HepG2 (cell line): ENCODE data around the gene CAVIN3. TPM values are rescaled to one million over a fixed set of nuclear protein-coding genes. Genes with fewer than 3 reads are reported as not detected.

Experiments used
- ATAC-seq: fragments of 200-7000 bp; cut with Tn5 transposase; 3 replicates; pipeline ENCODE4 v1.9.1; 2020; ENCODE audit warnings: mild to moderate bottlenecking, moderate library complexity
- BruUV-seq: library from RNA; stranded (reverse); fragments of 400-500 nt; replicated peaks from 2 replicates; lab custom pipeline; 2021; lab: Mats Ljungman, UMichigan
- CTCF ChIA-PET: fragments of 300-600 bp; formaldehyde crosslinking; extraction: SDS; loops from one replicate; lab custom pipeline; 2021; ENCODE audit warnings: low total read pairs, inconsistent platforms, low intra/inter-chr PET ratio; lab: Yijun Ruan, JAX
- POLR2A ChIA-PET: fragments of 350-600 bp; sonication (Branson Sonifier 250); formaldehyde crosslinking; loops from one replicate; lab custom pipeline; 2020; ENCODE audit warnings: antibody characterized with exemption, inconsistent platforms; lab: Yijun Ruan, JAX
- DNase-seq: peaks from one replicate; pipeline ENCODE4 v3.0.0-alpha.2; 2015; ENCODE audit warnings: low spot score
- FAIRE-seq: peaks from 3 replicates; lab custom pipeline; 2011; peaks lifted over from hg19 to GRCh38; lab: Jason Lieb, UNC
- H2AFZ ChIP-seq: one replicate; pipeline ENCODE4 v1.6.1; 2011; ENCODE audit warnings: low read length, inconsistent platforms
- H3K27ac ChIP-seq: fragments of 300-600 bp; 3 replicates; pipeline ENCODE4 v1.8.0; 2011; ENCODE audit warnings: mixed run types, mild to moderate bottlenecking, mixed read lengths, low read length, inconsistent platforms; ENCODE audit not compliant: insufficient read depth; ENCODE audit errors: extremely low read length
- H3K27me3 ChIP-seq, 2 experiments: fragments of 200-600 bp in 1 of 2; 2 replicates in 1 of 2; 3 replicates in 1 of 2; pipeline versions ENCODE4 v1.6.0 to v1.8.0; 2011; ENCODE audit warnings: low read length in 2 of 2, mild to moderate bottlenecking in 2 of 2, moderate library complexity in 2 of 2, inconsistent platforms in 1 of 2; ENCODE audit not compliant: insufficient read depth in 2 of 2, control insufficient read depth in 1 of 2
- H3K36me3 ChIP-seq, 2 experiments: fragments of 200-600 bp in 1 of 2; replicated peaks in 1 of 2; 2 replicates in 1 of 2; 3 replicates in 1 of 2; pipeline versions ENCODE4 v1.5.1 to v1.8.0; 2011; ENCODE audit warnings: low read length in 2 of 2, inconsistent platforms in 1 of 2; ENCODE audit not compliant: insufficient read depth in 2 of 2, control insufficient read depth in 1 of 2
- H3K4me1 ChIP-seq: 2 replicates; pipeline ENCODE4 v1.5.1; 2012; ENCODE audit warnings: low read length, inconsistent platforms; ENCODE audit not compliant: insufficient read depth
- H3K4me2 ChIP-seq: 2 replicates; pipeline ENCODE4 v1.6.0; 2011; ENCODE audit warnings: low read depth, low read length, inconsistent platforms
- H3K4me3 ChIP-seq, 3 experiments: fragments of 200-600 bp in 1 of 3; sonication (generic), shearing (Covaris generic) in 1 of 3; replicated peaks in 1 of 3; 2 replicates each; pipeline ENCODE4 v1.5.1; 2011 to 2016; ENCODE audit warnings: low read length in 3 of 3, inconsistent platforms in 2 of 3, low read depth in 2 of 3, mild to moderate bottlenecking in 2 of 3, control low read depth in 1 of 3, mixed read lengths in 1 of 3; ENCODE audit not compliant: insufficient read depth in 1 of 3
- H3K79me2 ChIP-seq: one replicate; pipeline ENCODE4 v1.6.1; 2011; ENCODE audit warnings: low read length, inconsistent platforms; ENCODE audit not compliant: insufficient read depth
- H3K9ac ChIP-seq: 2 replicates; pipeline ENCODE4 v1.6.0; 2011; ENCODE audit warnings: mild to moderate bottlenecking, low read depth, low read length, inconsistent platforms; ENCODE audit not compliant: insufficient read depth
- H3K9me3 ChIP-seq: 2 replicates; pipeline ENCODE4 v1.5.1; 2012; ENCODE audit warnings: mild to moderate bottlenecking, low read length
- H4K20me1 ChIP-seq: 2 replicates; pipeline ENCODE4 v1.6.0; 2011; ENCODE audit warnings: inconsistent platforms, mild to moderate bottlenecking, low read length, moderate library complexity; ENCODE audit not compliant: insufficient read depth
- DMAP1 ChIP-seq: IDR thresholded peaks from 2 replicates; pipeline ENCODE4 v1.6.1; 2016
- FOXP1 ChIP-seq, 2 experiments: fragments of 450-650 bp in 1 of 2; IDR thresholded peaks; 2 replicates each; pipeline ENCODE4 v1.6.1; 2017 to 2018; ENCODE audit warnings: antibody characterized with exemption in 1 of 2
- GATA4 ChIP-seq: sonication (generic); IDR thresholded peaks from 2 replicates; pipeline ENCODE4 v1.6.1; 2016; ENCODE audit warnings: antibody characterized with exemption, low read depth, borderline replicate concordance
- GRHL1 ChIP-seq: sonication (generic); formaldehyde crosslinking; conservative IDR thresholded peaks from 2 replicates; pipeline ENCODE4 v1.8.0; 2022; ENCODE audit warnings: missing genetic modification reagents
- HNF1A ChIP-seq, 2 experiments: sonication (generic) in 1 of 2; formaldehyde crosslinking in 1 of 2; IDR thresholded peaks; 2 replicates each; pipeline versions ENCODE4 v1.4.0 to v1.6.1; 2016 to 2020; ENCODE audit warnings: borderline replicate concordance in 1 of 2, low read depth in 1 of 2, mild to moderate bottlenecking in 1 of 2, missing genetic modification reagents in 1 of 2
- MXI1 ChIP-seq: IDR thresholded peaks from 3 replicates; pipeline ENCODE4 v1.6.1; 2012; ENCODE audit warnings: low read depth, low read length, inconsistent platforms, borderline replicate concordance
- NFKB2 ChIP-seq: sonication (generic); formaldehyde crosslinking; IDR thresholded peaks from 2 replicates; pipeline ENCODE4 v1.4.0; 2020; ENCODE audit warnings: missing genetic modification reagents, borderline replicate concordance
- PRDM10 ChIP-seq: sonication (generic); formaldehyde crosslinking; IDR thresholded peaks from 2 replicates; pipeline ENCODE4 v1.4.0; 2020; ENCODE audit warnings: low read depth, missing genetic modification reagents
- RBFOX2 ChIP-seq: fragments of 200-400 bp; formaldehyde crosslinking; IDR thresholded peaks from 2 replicates; pipeline ENCODE4 v1.6.1; 2017; ENCODE audit warnings: low read depth, mild to moderate bottlenecking, low read length
- SMYD3 ChIP-seq: sonication (generic); formaldehyde crosslinking; IDR thresholded peaks from 2 replicates; pipeline ENCODE4 v1.8.1; 2023; ENCODE audit warnings: mild to moderate bottlenecking, missing genetic modification reagents
- ZNF484 ChIP-seq: sonication (generic); formaldehyde crosslinking; IDR thresholded peaks from 2 replicates; pipeline ENCODE4 v1.5.1; 2020; ENCODE audit warnings: mild to moderate bottlenecking, low read depth, missing genetic modification reagents, borderline replicate concordance
- ZNF672 ChIP-seq: sonication (generic); formaldehyde crosslinking; IDR thresholded peaks from 2 replicates; pipeline ENCODE4 v1.8.1; 2022; ENCODE audit warnings: missing genetic modification reagents
- ZNF747 ChIP-seq: sonication (generic); formaldehyde crosslinking; IDR thresholded peaks from 2 replicates; pipeline ENCODE4 v1.8.1; 2023; ENCODE audit warnings: missing genetic modification reagents, mild to moderate bottlenecking, borderline replicate concordance
- WGBS: methylation state at CpG from one replicate; pipeline ENCODE4 v1.1.6; 2017; ENCODE audit warnings: low lambda C conversion rate; 5-methylcytosine and 5-hydroxymethylcytosine counted together
- in situ Hi-C: cut with HindIII; loops from 2 replicates; pipeline ENCODE4 v1.10.0; 2017; ENCODE audit warnings: low pct_unique_long_range_greater_than_20kb; ENCODE audit not compliant: extremely low pct_ligation_motif_present
- intact Hi-C: fragments of 100-400 bp; cut with micrococcal nuclease; formaldehyde crosslinking; loops from one replicate; pipeline ENCODE4 v1.10.0; 2022; ENCODE audit not compliant: unreplicated experiment
- polyA plus RNA-seq, 8 experiments: library from polyadenylated mRNA; depleted of rRNA in 3 of 8; stranded (reverse) in 7 of 8; unstranded in 1 of 8; fragments of >200 nt; fragmentation: Illumina TruSeq in 4 of 8; extraction: Trizol in 4 of 8; gene quantifications; 2 replicates each; pipeline versions ENCODE4 v1.2.1 to v1.2.3, GENCODE V29; 2011 to 2016; ENCODE audit warnings: low read depth in 4 of 8, missing spikeins in 1 of 8, mixed read lengths in 1 of 8; ENCODE audit not compliant: insufficient read depth in 1 of 8
- total RNA-seq, 5 experiments: library from RNA; depleted of rRNA; stranded (reverse); fragments of >200 nt; fragmentation: Illumina TruSeq; extraction: Trizol; gene quantifications; 2 replicates each; pipeline ENCODE4 v1.2.3, GENCODE V29; 2016; ENCODE audit warnings: low read depth in 1 of 5

Gene CAVIN3
- total and polyA plus RNA-seq, 2 of the 13 experiments (the other 11 are each of a cell fraction or from before 2014, with no cell fraction given): not detected

- no peak for TF ChIP-seq HNF1A (IDR thresholded peaks at IDR 0.05; ENCODE audit: low read depth)
- TF ChIP-seq HNF1A (CRISPR knock-in tag; IDR thresholded peaks at IDR 0.05; ENCODE audit: borderline replicate concordance): no peak
- TF ChIP-seq ZNF747: no peak
These were observed 7.5 kb upstream of the CAVIN3 start (continued) for GRCh38 chr11:6327806-6328205.

GRCh38 chr11:6326985-6327384 is 6.7 kb upstream of the CAVIN3 start:
- CTCF ChIA-PET: no interaction called here
- TF ChIP-seq ZNF484 (no peak), ZNF672 (CRISPR knock-in tag) (no peak), MXI1 (no peak), DMAP1 (CRISPR knock-in tag) (no peak), SMYD3 (CRISPR knock-in tag) (no peak), GRHL1 (CRISPR knock-in tag) (no peak), NFKB2 (CRISPR knock-in tag) (no peak), GATA4 (no peak), RBFOX2 (no peak), FOXP1 (IDR thresholded peaks at IDR 0.05) (no peak), FOXP1 (CRISPR knock-in tag; IDR thresholded peaks at IDR 0.05) (no peak), PRDM10 (CRISPR knock-in tag) (no peak)

More at GRCh38 chr11:6326985-6327384, 6.7 kb upstream of the CAVIN3 start:
- no peak overlapping the region for H2AFZ ChIP-seq
- H3K27me3 ChIP-seq: peaks cover 0 to 12% of the 10 kb centered on the region in 2 experiments; a peak in 3 of 5 replicates
- BruUV-seq: no TSS peak
- in situ Hi-C loops (no loop called here), intact Hi-C loops (no loop called here)
- H3K4me3 ChIP-seq: no peak overlapping the region
- ATAC-seq: no peak
- no peaks in the 10 kb centered on the region for H3K79me2 ChIP-seq
- POLR2A ChIA-PET: no interaction called here
- no peaks in the 10 kb centered on the region for H3K4me1 ChIP-seq
- no peak overlapping the region for H3K9ac ChIP-seq
- FAIRE-seq: no peak
- H3K4me2 ChIP-seq: no peak overlapping the region
- H3K36me3 ChIP-seq: no peaks in the 10 kb centered on the region
- no peak overlapping the region for H3K27ac ChIP-seq
- DNase-seq: no peak
- no peaks in the 10 kb centered on the region for H3K9me3 ChIP-seq
- 5% methylated on average over 2 of the region's 2 CpGs for WGBS
- H4K20me1 ChIP-seq: no peaks in the 10 kb centered on the region
